ENCODE results near the gene DDHD1. TPM values are rescaled to one million over a fixed set of nuclear protein-coding genes. Genes with fewer than 3 reads are reported as not detected.

DDHD1 gene
- total RNA-seq, 1 experiment from 2014 or later = 6.7 TPM

DNA sequence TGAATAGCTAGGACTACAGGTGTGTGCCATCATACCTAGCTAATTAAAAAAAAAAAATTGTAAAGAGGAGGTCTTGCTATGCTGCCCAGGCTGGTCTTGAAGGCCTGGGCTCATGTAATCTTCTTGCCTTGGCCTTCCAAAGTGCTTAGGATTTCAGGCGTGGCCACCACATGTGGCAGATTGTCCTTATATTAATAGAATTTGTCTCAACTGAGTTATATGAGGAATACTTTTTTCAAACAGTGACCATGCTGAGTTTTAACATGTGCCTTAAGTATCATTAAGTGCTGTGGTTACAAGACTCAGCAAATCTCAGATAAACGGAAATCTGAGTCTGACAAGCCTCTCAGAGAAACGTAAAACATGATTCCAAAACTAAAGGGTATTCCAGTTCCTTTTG lies 119.1 kb downstream of the DDHD1 start:
- DNase-seq (ENCODE audit: low read depth) = no peak

DNA sequence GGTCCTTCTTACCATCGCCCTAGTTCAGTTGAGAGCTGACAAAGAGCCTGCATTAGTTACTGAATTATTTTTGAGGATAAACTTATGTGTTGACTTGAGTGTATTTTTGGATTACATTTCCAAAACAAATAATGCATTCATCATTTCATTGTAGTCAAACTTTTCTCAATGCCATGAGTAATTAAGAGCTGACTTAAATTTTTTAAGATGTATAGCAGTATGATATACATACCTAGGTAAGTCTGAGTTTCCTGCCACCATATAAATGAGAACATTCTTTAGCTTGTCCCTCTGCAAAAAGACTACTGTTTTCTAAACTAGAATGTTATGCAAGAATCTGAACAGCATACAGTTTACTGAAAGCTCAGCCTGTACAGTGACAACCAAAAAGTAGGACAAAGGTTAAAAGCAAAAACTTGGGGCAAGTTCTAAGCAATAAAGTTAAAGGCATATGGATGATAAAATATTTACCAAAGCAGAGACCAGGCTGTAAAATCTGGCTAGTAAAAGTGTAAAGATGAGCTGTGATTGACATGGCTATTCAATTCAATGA lies 120.2 kb downstream of the DDHD1 start:
- DNase-seq (ENCODE audit: low read depth) = no peak

DNA sequence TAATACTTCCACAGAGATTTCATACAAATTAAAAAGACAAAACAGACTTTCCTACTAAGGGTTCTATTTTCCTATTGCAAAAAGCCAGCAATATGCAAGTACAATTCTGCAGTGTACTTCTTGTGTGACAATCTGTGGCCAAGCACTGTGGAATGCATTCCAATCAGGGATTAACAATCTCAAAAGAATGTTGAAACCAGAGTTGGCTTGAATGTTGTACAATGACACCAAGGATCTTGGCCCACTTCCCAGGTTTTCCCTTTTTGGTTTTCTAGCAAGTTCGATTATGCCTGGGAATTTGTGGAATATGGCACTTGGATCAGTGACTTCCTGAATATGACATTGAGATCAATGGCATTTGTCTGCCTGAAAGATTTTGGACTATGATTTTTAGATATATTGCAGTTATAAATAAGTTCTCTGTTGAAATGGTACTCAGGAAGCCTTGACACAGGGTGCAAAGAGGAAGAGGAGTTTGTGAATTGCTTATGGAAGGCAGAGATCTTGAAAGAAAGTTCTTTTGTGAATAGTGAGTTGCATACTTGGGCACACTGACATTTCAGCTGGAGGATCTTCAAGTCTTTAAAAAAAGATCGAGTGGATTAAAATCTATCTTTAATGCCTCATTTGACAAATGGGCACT lies 120.8 kb downstream of the DDHD1 start:
- DNase-seq (ENCODE audit: low read depth) = peak; percentile 94

DNA sequence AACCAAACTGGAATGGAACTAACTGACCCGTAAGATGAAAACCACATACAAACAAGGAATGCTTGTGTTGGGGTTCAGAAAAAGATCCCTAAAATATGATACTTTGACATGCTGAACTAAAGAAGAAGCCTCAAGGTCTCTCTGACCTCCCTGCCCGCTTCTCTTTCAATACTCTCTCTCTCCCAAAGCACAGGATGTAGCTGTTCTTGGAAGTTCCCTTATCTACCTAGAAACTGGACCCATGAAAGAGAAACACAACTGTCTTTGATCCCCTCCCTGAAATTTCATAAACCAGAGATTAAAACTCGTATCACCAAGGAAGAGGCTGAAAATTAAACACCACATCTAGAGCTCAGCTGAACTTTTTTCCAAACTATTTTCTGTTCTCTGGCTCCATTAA lies 125.6 kb downstream of the DDHD1 start:
- DNase-seq (ENCODE audit: low read depth) = no peak

DNA sequence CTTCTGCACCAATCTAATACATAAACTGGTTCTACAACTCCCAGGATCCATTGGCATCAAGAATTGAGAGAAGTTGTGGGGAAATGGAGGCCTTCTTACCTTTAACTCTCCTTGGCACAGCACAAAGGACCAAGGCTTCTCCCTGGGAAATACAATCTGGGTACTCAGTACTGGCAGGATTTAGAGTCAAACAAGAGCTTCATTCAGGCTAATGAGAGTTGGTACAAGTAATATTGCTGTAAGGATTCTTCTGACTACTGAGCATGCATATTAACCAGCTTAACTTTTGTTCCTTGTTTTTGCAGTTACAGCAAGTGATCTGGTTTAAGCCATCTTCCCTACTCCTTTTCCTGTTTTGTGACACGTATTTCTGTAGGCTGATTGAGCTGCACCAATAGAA lies 126.1 kb downstream of the DDHD1 start:
- DNase-seq (ENCODE audit: low read depth) = no peak

DNA sequence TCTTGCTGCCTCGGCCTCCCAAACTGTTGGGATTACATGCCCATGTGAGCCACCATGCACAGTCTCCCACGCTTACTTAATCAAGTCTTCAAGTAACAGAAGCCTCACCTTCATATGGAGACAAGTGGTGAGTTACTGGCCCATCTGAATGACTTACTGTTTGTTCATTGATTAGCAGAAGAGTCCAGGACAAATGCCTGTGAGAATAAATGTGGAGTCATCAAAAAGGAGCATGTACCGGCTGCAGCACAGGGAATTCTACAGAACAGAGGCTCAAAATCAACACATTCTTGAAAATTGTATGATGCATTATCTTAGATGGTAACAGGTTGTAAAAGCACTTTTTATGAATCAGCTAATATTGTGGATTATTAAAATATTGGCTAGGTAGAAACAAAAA lies 129.8 kb downstream of the DDHD1 start:
- no peak for DNase-seq (ENCODE audit: low read depth)

DNA sequence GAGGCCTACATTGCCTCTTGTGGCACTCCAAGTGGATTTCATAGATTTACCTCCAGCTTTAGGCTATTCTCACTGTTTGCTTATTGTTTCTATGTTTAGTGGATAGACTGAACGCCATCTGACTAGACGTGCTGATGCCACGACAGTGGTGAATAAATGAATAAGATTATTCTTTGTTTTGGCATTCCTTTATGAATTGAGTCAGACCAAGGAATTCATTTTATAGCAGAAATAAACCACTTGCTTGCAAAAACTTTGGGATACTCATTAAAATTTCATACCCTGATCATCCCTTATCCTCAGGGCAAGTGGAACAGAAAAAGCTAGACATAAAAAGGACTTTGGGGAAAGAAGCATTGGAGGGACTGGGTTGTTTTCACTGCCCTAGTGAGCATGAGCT lies 130.5 kb downstream of the DDHD1 start:
- peak; percentile 91 for DNase-seq (ENCODE audit: low read depth)

DNA sequence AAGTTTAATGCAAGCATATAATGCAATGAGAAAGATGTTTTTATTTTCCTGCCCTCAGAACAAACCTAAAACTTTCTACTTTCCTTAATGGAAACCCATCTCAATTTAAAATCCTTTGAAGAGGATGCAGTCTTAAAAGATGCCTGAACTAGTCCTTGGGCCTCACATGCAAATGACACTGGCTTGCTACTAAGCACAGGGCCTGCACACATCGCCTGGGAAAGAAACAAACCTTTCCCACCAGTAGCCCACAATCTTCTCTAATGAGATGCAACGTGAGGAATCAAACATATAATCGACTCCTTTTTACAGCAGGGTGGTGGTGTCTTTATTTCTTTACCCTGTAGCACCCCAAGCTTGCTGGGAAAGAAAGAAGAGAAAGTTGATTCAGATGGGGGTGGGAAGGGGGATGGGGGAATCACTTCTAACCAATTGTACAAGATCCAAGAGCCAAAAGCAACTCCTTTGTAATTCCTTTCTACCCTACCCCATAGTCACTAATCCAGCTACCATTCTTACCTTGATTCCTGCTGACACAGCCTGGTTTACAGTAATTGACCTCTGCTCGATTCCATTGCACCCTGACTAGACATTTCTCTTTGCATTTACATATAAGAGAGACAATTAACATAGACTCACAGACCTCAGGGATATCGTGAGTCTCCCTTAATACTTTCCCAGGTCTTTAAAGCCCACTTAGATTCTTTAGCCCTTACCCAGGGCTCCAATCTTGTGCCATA lies 132.8 kb downstream of the DDHD1 start:
- no peak for DNase-seq (ENCODE audit: low read depth)

DNA sequence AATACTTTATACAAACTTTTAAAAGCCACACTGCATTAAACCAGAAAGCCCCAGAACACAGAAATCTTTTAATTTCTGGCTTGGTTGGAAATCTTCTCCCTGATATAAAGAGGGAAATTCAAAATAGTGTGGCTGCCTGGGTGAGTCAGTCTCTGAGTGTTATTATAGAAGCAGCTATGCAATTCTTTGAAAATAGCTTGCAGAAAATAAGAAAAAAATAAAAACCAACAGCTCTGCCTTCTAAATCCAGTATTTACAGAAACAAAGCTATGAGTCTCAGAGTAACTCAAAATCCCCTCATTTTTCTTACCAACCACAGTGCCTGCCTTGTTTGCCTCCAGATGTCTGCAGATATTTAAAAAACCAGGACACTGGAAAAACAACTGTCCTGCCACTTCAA lies 133.7 kb downstream of the DDHD1 start:
- DNase-seq (ENCODE audit: low read depth) = no peak

DNA sequence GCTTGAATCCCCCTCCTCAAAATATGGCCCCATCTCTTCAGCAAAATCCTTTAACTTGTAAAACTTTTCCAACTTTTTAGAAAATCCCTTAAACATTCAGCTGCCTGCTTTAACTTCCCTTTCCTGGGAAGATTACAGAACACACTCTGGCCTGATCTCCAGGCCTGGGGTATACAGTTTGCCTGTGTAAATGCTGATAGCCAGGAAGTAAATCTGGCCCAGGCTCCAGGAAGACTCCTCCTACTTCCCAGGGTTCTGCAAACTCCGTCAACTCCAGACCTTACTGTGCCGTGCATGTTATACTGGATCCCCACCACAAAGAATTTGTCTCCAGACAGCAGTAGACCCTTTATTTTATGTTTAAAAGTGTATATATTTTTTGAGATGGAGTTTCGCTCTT lies 135.3 kb downstream of the DDHD1 start:
- no peak for DNase-seq (ENCODE audit: low read depth)

DNA sequence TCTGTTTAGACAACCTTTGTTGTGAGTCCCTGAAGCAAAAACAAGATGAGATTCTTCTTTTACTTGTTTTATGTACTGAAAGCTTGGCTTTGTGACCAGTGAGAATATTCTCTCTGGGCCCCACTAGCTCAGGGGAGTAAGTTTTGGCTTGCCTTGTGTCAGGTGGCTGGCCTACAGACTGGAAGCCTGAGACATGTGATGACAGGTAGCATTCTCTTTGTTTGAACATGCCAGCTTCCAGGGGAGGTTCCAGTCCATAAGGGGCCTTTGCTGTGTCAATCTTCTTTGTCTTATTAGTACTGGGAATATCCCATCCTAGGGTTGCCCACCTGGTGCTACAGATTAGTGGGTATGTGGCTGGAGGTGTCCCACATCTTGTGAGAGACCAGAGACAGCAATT lies 136.2 kb downstream of the DDHD1 start:
- no peak for DNase-seq (ENCODE audit: low read depth)

DNA sequence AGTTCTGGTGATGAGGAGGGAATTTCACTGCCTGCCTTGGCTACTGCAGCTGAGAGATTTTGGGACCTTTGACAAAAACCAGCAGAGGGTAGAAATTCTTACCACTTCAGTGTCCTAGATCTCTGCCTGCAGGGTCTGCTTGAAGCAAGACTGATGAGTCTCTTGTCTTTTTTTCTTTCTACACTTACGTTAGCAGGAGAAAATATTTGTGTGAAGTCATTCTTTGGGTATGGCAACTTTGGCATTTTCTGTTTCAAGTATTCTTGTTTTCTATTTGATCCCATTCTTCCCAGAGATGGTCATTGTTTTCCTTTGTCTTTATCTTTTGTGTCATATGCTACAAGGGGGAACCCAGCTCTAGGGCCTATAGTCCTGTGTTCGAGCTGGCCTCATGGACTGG lies 136.6 kb downstream of the DDHD1 start:
- no peak for DNase-seq (ENCODE audit: low read depth)

DNA sequence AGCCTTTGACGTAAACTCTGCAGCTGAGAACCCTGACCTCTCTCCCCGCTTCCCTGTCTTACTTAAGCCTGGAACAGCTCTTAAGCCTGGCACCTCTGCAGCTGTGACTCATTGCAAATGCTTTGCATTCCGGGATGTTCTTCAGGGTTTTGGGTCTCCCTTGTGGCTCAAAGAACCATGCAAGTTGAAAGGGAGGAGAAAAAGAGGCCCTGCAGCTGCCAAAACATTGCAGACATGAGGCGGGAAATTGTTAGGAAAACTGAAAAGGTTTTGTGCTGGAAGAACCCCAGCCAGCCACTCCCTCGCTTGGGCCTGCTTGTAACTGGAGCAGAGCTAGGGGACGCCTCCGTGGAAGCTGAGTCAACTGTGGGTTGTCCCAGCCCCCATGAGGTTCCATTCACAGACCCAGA lies 142.1 kb downstream of the DDHD1 start:
- DNase-seq (ENCODE audit: low read depth) = peak; percentile 96

DNA sequence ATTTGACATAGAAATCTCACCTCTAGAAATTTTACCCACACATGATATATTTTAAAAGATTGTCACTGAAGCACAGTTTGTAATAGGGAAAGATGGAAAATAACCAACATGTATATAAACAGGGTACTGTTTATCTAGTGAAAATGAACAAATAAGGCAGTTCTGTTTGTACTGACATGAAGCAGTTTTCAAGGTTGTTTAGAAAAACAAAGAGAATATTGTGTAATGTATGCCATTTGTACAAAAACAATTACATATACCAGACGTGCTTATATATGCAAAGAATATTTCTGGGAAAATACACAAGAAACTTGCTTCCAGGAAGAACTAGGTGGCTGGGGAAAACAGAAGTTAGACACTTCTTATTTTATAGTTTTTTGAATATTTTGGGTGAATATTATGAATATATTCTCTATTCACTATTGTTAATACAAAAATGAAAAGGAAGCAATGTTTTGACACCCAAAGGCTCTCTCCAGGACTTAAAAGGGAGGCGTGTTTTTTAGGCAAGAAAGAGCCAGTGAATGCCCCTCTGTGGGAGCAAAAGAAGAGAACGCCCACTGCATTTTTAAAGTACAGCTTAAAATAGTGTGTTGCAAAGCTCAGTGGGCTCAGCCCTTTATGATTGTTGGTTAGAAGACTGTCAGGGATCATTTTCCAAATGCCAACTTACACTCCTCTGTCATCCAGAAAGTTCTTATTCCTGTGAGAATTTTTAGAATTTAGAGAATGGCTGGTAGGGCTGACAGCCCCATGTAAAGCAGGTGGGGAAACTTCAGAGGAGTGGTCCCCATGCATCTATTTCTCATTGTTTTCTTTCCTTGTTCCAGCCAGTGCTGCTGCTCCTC lies 142.7 kb downstream of the DDHD1 start:
- no peak for DNase-seq (ENCODE audit: low read depth)

DNA sequence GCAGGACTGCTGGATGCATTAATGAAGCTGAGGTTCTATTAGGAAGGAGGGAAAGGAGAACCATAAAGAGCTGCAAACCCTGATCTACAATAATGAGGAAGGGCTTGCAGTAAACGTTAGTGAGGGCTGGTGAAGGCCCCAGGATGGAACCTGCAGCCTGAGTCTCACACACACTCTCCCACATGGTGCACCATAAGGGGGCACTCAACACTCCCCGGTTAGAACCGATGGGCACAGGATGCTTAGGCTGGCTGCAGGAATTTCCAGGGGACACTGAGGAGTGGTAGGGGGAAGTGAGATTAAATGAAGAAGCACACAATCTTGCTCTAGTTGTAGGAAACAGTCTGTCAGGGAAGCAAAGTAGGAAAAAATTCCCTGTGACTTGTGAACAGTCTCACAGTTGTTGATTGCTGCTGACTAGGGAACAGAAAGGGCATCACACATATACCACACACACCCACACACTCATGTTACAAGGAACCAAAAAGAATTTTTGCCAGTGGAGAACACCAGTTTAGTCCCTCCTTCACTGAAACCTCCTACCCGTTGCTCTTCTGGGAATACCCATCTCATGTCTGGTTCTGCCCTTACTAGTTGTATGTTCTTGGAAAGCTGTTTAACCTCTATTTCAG lies 146.1 kb downstream of the DDHD1 start:
- DNase-seq (ENCODE audit: low read depth) = no peak

DNA sequence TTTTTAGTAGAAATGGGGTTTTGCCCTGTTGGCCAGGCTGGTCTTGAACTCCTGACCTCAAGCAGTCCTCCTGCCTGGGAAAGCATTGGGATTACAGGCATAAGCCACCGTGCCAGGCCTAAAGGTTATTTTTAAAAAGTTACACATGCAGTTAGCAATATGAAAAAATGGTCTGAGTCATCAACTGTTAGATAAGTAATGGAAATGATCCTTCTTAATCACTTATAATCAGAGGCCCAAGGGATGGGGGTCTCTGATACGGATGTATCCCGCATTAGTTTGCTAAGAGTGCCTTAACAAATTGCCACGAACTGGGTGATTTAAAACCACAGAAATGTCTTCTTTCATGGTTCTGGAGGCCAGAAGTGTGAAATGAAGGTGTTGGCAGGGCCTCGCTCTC lies 148.1 kb downstream of the DDHD1 start:
- DNase-seq (ENCODE audit: low read depth) = no peak

DNA sequence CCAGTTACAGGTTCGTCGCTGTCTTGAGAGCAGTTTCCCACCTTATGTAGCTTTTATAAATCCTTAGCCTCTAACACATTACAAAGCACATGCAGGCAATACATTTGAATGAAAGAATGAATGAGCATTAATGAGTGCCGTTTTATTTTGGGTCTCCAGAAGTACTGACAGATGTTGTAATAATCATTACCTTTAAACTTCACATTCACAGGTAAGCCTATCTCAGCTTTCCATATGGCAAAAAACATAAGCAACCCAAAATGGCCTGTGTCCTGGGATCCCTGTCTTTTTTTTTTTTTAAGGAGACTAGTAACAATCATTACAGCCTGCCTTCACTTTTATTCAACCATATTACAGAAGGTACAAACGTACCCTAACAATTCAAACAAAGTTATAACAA lies 149.3 kb downstream of the DDHD1 start:
- no peak for DNase-seq (ENCODE audit: low read depth)

DNA sequence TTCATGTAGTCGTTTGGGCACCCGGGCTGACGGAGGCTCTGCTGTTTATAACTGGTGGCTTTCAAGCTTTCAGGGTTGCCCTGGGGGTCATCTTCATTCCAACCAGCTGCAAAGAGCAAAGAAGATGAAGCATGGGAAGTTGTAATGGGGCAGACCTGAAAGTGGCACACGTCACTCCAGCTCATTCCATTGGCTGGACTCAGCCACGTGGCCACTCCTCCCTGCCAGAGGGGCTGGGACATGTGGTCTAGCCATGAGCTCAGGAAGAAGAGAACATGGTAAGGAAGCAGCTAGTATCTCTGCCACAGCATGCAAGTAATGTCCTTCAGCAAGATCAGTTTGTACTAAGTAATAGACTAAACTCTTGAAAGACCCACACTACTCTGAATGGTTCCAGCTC lies 150.5 kb downstream of the DDHD1 start:
- DNase-seq (ENCODE audit: low read depth) = no peak

DNA sequence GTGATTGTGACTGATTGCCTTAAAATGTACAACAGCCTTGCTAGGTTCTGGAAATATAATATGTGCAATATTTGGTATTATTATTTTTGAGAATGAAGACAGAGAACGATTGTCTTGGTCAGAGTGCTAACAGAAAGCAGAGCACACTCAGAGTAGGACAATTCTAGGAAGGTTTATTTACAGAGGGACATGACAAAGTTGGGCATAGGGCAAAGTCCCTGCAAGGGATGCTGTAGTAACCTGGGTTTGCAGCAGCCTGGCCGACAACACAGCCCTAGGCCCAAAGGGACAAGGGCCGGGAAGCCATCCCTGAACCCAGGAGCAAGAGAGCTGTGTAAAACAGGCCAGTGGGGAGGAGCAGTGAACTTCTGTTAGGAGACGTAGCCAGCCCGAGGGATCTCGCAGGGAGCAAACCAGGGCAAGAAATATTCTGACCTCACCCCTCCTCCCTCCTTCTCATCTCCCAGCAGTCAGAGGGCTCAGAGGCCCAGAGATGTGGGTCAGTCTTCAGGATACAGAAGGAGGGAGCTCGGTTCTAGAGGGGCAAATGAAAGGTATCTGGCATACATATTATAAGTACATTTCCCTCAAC lies 151.2 kb downstream of the DDHD1 start:
- no peak for DNase-seq (ENCODE audit: low read depth)

DNA sequence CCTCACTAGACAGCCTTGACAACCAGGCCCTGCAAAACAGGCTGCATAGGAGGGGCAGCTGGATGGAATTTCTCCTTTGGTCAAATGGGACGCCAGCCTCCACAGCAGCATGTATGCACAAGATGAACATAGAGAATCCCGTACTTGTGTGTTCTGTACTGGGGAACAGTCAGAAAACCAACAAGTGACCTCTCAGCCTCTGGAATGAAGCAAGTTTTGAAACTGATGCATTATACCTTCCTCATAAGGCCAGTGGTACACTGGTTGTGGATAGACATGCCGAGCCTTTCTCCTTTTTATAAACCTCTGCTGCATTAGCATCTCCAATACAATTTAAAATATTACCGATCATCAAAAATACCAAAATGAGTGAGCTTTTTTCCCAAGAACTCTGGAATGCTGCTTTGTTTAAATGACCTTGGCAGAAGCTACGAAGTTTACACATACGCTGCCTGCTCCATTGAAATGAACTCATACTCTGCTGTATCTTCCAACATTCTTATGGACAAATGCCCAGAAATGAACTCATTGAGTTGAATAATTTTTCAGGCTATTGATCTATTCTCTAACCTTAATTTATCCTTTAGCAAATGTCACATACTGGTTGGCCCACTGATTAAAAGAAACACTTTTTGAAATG lies 154.6 kb downstream of the DDHD1 start:
- peak; percentile 18 for DNase-seq (ENCODE audit: low read depth)

DNA sequence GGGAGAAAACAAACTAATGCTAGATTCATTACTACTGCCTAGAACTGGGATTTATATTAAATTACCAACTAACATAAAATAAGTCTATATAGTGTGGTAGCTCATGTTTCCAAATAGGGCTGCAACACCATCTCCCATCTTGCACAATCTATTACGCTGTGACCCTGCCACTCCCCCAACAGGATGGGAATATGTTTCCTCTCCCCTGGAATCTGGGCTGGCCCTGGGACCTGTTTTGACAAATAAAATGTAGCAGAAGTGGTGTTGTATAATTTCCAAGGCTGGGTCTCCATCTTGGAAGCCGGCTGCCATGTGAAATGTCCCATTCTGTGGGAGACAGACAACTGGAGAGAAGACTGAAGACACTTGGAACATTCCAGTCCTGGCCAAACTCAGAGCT lies 156.6 kb downstream of the DDHD1 start:
- no peak for DNase-seq (ENCODE audit: low read depth)
